ENCODE measurements around the gene MYH14.

DNA sequence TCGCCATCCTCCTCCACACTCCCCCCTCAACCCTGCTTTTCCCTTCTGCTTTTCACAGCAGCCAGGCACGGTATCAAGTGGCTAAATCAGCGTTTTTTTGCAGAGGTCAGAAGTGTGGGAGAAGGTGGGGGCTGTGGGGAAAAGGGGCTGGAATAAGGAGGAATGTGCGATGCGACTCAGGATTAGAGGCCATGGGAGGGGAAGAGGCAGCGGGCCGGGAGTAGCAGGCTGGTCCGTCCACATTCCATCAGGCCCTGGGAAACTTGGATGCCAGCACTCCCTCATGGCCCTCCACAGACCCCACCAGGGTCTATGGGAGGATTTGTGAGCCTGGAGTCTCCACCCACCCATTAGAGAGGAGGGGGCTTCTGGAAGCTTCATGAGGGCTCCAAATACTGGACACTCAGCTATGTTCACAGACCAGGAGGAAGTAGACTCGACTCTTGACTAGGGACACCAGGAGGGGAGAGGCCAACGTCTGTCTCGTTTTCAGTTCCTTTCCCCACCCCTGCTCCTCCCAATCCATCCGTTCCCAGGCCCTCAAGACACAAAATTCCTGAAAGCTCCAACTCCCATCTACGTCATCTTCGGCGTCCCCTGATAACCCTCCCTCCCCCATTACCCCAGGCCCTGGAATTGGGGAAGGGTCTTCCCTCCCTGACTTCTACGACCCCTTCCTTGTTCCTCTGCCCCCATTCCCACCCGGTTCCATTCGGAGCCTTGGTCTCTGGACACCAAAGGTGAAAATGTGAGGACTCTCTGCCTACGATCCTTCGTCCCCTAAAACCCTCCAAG is 129.0 kb downstream of the MYH14 start:
- TF ChIP-seq SUZ12 (IDR thresholded peaks at IDR 0.05; ENCODE audit: extremely low read depth, insufficient read depth, insufficient read length) (no peak), ZNF274 (IDR thresholded peaks at IDR 0.05; ENCODE audit: low read depth, low read length) (no peak)

All from NT2/D1 (cell line).